HL-60 (cell line): ENCODE data around the gene DNMT1.
"Not testable (repeated sequence)": the region's sequence is repeated elsewhere in the genome, so short reads cannot be mapped to it uniquely, and the experiment has no call there.

ENCODE experiments used
- DNase-seq, 2 experiments: peaks; one replicate each; pipeline ENCODE4 v3.0.0-alpha.2; 2010 to 2020; ENCODE audit warnings: low read depth in 1 of 2, low spot score in 1 of 2
- H3K27ac ChIP-seq: fragments of 250-450 bp; sonication (Bioruptor Pico); replicated peaks from 2 replicates; pipeline ENCODE4 v1.5.1; 2020; ENCODE audit warnings: mild to moderate bottlenecking, moderate library complexity
- H3K27me3 ChIP-seq: fragments of 250-450 bp; sonication (Bioruptor Pico); 2 replicates; pipeline ENCODE4 v1.5.1; 2021; ENCODE audit warnings: mild to moderate bottlenecking, moderate library complexity; ENCODE audit not compliant: insufficient read depth, poor library complexity, severe bottlenecking
- H3K4me3 ChIP-seq: replicated peaks from 2 replicates; pipeline ENCODE4 v1.5.1; 2011; ENCODE audit warnings: mild to moderate bottlenecking, control low read depth, low read length; ENCODE audit not compliant: insufficient read depth
- CTCF ChIP-seq: IDR thresholded peaks from one replicate; pipeline ENCODE4 v1.5.1; 2011; ENCODE audit warnings: low read length, control low read depth, inconsistent platforms; ENCODE audit not compliant: insufficient read depth
- GABPA ChIP-seq: IDR thresholded peaks from 2 replicates; pipeline ENCODE4 v1.6.1; 2012; ENCODE audit warnings: low read depth
- POLR2AphosphoS5 ChIP-seq: IDR thresholded peaks from 2 replicates; pipeline ENCODE4 v1.6.1; 2012; ENCODE audit warnings: low read depth
- SPI1 ChIP-seq: IDR thresholded peaks from 2 replicates; pipeline ENCODE4 v1.6.1; 2012; ENCODE audit warnings: low read depth, mild to moderate bottlenecking, borderline replicate concordance
- long read RNA-seq: library from polyadenylated mRNA; unstranded; transcript quantifications from one replicate; pipeline ENCODE4 v2.0.0, GENCODE V29; 2020
- TF ChIP-seq, protein P1 (sequence below): IDR thresholded peaks from 2 replicates; pipeline ENCODE4 v1.6.1; 2012; ENCODE audit warnings: low read depth; ENCODE audit not compliant: insufficient replicate concordance

The DNMT1 gene
- long read RNA-seq, full-length matches to known transcripts, result 49 of 180 reads
- long read RNA-seq, partial matches to known transcripts, result 103 of 180 reads
- long read RNA-seq, other reads (novel, unspliced or antisense), result 28 of 180 reads

DNA sequence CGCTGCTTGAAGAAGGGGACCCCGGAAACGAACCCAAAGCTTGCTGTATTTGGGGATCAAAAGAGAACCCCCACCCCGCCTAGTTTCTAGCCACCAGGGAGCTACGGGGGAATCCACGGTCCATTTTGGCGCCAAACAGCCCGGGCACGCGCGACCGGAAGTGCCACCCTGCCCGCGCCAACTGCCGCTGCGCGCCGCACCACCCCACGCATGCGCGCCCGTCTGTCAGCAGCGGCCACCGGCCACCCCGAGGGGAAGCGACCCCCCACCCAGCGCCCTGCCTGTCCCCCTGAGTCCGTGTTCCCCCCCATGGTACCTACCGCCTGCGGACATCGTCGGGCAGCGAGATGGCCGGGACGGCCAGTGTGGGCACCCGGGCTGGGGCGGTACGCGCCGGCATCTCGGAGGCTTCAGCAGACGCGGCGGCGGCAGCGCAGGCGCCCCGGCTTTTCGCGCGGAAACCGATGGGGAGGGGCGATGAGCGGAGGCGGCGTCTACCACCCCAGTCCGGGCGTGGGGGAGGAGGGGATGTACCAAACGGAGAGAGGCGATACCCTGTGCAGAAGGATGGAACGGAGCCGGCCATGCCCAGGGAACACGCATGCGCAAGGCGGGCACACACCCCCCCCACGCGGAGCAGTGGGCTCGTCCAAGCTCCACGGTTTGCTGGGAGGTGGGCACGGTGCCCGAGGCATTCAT is at the start of gene DNMT1:
TSS of gene DNMT1 (minus strand) at position 454 of the 699 bp plus-strand sequence. CDS start at position 400, 54 bp downstream.
- TF ChIP-seq, protein P1, sequence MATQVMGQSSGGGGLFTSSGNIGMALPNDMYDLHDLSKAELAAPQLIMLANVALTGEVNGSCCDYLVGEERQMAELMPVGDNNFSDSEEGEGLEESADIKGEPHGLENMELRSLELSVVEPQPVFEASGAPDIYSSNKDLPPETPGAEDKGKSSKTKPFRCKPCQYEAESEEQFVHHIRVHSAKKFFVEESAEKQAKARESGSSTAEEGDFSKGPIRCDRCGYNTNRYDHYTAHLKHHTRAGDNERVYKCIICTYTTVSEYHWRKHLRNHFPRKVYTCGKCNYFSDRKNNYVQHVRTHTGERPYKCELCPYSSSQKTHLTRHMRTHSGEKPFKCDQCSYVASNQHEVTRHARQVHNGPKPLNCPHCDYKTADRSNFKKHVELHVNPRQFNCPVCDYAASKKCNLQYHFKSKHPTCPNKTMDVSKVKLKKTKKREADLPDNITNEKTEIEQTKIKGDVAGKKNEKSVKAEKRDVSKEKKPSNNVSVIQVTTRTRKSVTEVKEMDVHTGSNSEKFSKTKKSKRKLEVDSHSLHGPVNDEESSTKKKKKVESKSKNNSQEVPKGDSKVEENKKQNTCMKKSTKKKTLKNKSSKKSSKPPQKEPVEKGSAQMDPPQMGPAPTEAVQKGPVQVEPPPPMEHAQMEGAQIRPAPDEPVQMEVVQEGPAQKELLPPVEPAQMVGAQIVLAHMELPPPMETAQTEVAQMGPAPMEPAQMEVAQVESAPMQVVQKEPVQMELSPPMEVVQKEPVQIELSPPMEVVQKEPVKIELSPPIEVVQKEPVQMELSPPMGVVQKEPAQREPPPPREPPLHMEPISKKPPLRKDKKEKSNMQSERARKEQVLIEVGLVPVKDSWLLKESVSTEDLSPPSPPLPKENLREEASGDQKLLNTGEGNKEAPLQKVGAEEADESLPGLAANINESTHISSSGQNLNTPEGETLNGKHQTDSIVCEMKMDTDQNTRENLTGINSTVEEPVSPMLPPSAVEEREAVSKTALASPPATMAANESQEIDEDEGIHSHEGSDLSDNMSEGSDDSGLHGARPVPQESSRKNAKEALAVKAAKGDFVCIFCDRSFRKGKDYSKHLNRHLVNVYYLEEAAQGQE, result no peak
- TF ChIP-seq POLR2AphosphoS5, result peak; percentile 96
- TF ChIP-seq GABPA, result peak; percentile 58; the same call in 1 of the 2 replicates
- TF ChIP-seq CTCF, result no peak
- TF ChIP-seq SPI1, result peak; percentile 19; the same call in 1 of the 2 replicates

GRCh38 chr19:10243606-10244005 is 48.9 kb upstream of the DNMT1 start:
- no peak overlapping the region for H3K4me3 ChIP-seq
- TF ChIP-seq POLR2AphosphoS5 (no peak), CTCF (no peak), SPI1 (no peak), GABPA (no peak)
- TF ChIP-seq, protein P1, result no peak
- no peak for DNase-seq
- no peaks in the 10 kb centered on the region for H3K27me3 ChIP-seq
- no peak overlapping the region for H3K27ac ChIP-seq

More for the DNA sequence above, at the start of gene DNMT1:
- peak within 1 kb of the TSS; percentile 95 for H3K4me3 ChIP-seq
- H3K27me3 ChIP-seq, result no peaks in the 10 kb centered on the region
- DNase-seq, result peak; percentile 96 to 99
- H3K27ac ChIP-seq, result peak within 1 kb of the TSS; percentile 99

GRCh38 chr19:10241826-10242449 is 47.2 kb upstream of the DNMT1 start:
- DNase-seq, H3K27me3 ChIP-seq, H3K4me3 ChIP-seq, H3K27ac ChIP-seq: not testable (repeated sequence)

DNA sequence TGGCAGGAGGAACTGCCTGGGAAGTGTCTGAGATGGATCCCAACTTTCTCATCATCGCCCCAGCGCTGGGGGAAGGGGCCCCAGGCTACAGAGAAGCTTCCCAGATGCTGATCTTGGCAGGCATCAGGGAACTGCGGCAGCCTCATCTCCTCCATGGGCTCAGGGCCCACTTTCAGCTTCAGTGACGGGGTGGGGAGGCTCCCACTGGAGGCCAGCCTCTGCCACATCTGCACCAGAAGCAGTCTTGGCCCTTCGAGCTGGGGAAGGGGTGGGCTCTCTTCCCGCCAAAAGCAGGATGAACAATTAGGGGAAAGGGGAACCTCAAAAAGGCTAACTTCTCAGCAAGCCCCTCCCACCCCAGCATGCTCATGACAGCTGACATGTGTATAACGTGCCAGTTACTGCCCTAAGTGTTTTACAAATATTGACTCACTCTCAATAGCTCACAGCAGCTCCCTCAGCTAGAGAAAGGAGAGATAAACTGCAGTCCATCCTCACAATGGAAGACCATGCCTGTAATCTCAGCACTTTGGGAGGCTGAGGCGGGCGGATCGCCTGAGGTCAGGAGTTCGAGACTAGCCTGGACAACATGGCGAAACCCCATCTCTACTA is 43.5 kb upstream of the DNMT1 start:
- Histone ChIP-seq H3K27me3 (no peaks in the 10 kb centered on the region), H3K4me3 (no peak overlapping the region), H3K27ac (no peak overlapping the region)
- peak in 1 of 2 experiments; percentile 30 for DNase-seq
- TF ChIP-seq SPI1 (no peak), GABPA (no peak), POLR2AphosphoS5 (no peak), CTCF (no peak)
- TF ChIP-seq, protein P1, result no peak
